ENCODE data around the gene CACNA1D. TPM values are rescaled to one million over a fixed set of nuclear protein-coding genes. Genes with fewer than 3 reads are reported as not detected.

CACNA1D gene
- total RNA-seq, 1 experiment from 2014 or later: not detected

- no peak for DNase-seq
- H3K9me2 ChIP-seq (replicated peaks; ENCODE audit: insufficient read depth, low read length): no peaks in the 10 kb centered on the region
Observed at GRCh38 chr3:53813229-53813628, 318.8 kb downstream of the CACNA1D start.

GRCh38 chr3:53813876-53814275, 319.5 kb downstream of the CACNA1D start:
- no peak overlapping the region for H3K4me3 ChIP-seq (ENCODE audit: low read length)
- H3K27me3 ChIP-seq (ENCODE audit: low read length): no peaks in the 10 kb centered on the region
- no peaks in the 10 kb centered on the region for H3K4me1 ChIP-seq (ENCODE audit: low read length)
- H3K79me2 ChIP-seq (ENCODE audit: low read length): no peaks in the 10 kb centered on the region
- no peak overlapping the region for H3K27ac ChIP-seq (ENCODE audit: low read length)
- H3K9me2 ChIP-seq (replicated peaks; ENCODE audit: insufficient read depth, low read length): no peaks in the 10 kb centered on the region
- no peaks in the 10 kb centered on the region for H3K9me3 ChIP-seq (ENCODE audit: low read length)
- H3K9ac ChIP-seq (ENCODE audit: low read length): no peak overlapping the region
- no peak for DNase-seq
- H2AFZ ChIP-seq (ENCODE audit: low read length): no peak overlapping the region
- no peaks in the 10 kb centered on the region for H4K20me1 ChIP-seq (ENCODE audit: insufficient read depth, low read depth, low read length)
- H3K36me3 ChIP-seq (ENCODE audit: insufficient read depth, low read length): no peaks in the 10 kb centered on the region
- no peak overlapping the region for H3K4me2 ChIP-seq (ENCODE audit: low read depth, low read length, poor library complexity, severe bottlenecking)

More at GRCh38 chr3:53813229-53813628, 318.8 kb downstream of the CACNA1D start:
- H4K20me1 ChIP-seq (ENCODE audit: insufficient read depth, low read depth, low read length): no peaks in the 10 kb centered on the region
- no peak overlapping the region for H3K27ac ChIP-seq (ENCODE audit: low read length)
- H3K27me3 ChIP-seq (ENCODE audit: low read length): no peaks in the 10 kb centered on the region
- no peaks in the 10 kb centered on the region for H3K9me3 ChIP-seq (ENCODE audit: low read length)
- no peak overlapping the region for H3K4me3 ChIP-seq (ENCODE audit: low read length)
- H2AFZ ChIP-seq (ENCODE audit: low read length): no peak overlapping the region
- no peak overlapping the region for H3K9ac ChIP-seq (ENCODE audit: low read length)
- no peaks in the 10 kb centered on the region for H3K79me2 ChIP-seq (ENCODE audit: low read length)
- no peaks in the 10 kb centered on the region for H3K4me1 ChIP-seq (ENCODE audit: low read length)
- H3K36me3 ChIP-seq (ENCODE audit: insufficient read depth, low read length): no peaks in the 10 kb centered on the region
- no peak overlapping the region for H3K4me2 ChIP-seq (ENCODE audit: low read depth, low read length, poor library complexity, severe bottlenecking)

DNA sequence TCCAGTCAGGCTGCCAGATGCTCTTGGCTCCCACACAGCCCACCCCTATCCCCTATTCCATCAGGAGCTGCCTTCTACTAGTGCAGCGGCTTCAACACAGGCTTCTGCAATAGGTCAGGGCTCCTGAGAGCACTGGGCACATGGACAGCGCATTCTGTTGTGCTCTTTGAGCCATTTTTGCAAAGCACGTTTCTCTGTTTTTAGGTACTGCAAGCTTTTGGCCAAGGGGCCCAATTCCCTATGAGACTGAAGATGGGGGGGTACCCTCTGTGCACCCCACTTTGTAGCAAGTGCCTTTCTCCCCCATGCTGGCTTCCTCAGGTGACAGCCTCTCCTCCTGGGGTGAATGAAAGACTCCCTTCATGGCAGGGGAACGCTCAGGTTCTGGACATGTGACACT, 320.7 kb downstream of the CACNA1D start:
- Histone ChIP-seq H3K36me3 (ENCODE audit: insufficient read depth, low read length) (no peaks in the 10 kb centered on the region), H3K9ac (ENCODE audit: low read length) (no peak overlapping the region), H3K4me2 (ENCODE audit: low read depth, low read length, poor library complexity, severe bottlenecking) (no peak overlapping the region), H3K4me3 (ENCODE audit: low read length) (no peak overlapping the region), H3K27me3 (ENCODE audit: low read length) (no peaks in the 10 kb centered on the region), H2AFZ (ENCODE audit: low read length) (no peak overlapping the region), H3K4me1 (ENCODE audit: low read length) (no peaks in the 10 kb centered on the region), H3K9me2 (replicated peaks; ENCODE audit: insufficient read depth, low read length) (no peaks in the 10 kb centered on the region), H3K27ac (ENCODE audit: low read length) (no peak overlapping the region), H3K79me2 (ENCODE audit: low read length) (no peaks in the 10 kb centered on the region), H3K9me3 (ENCODE audit: low read length) (no peaks in the 10 kb centered on the region), H4K20me1 (ENCODE audit: insufficient read depth, low read depth, low read length) (no peaks in the 10 kb centered on the region)
- DNase-seq: no peak

- Histone ChIP-seq H3K4me3 (ENCODE audit: low read length) (no peak overlapping the region), H3K27ac (ENCODE audit: low read length) (no peak overlapping the region), H3K9me3 (ENCODE audit: low read length) (no peaks in the 10 kb centered on the region), H3K36me3 (ENCODE audit: insufficient read depth, low read length) (no peaks in the 10 kb centered on the region), H2AFZ (ENCODE audit: low read length) (no peak overlapping the region), H4K20me1 (ENCODE audit: insufficient read depth, low read depth, low read length) (no peaks in the 10 kb centered on the region), H3K9me2 (replicated peaks; ENCODE audit: insufficient read depth, low read length) (no peaks in the 10 kb centered on the region), H3K27me3 (ENCODE audit: low read length) (no peaks in the 10 kb centered on the region), H3K4me2 (ENCODE audit: low read depth, low read length, poor library complexity, severe bottlenecking) (no peak overlapping the region), H3K4me1 (ENCODE audit: low read length) (no peaks in the 10 kb centered on the region), H3K9ac (ENCODE audit: low read length) (no peak overlapping the region), H3K79me2 (ENCODE audit: low read length) (no peaks in the 10 kb centered on the region)
- no peak for DNase-seq
Observed at GRCh38 chr3:53815651-53816050, 321.2 kb downstream of the CACNA1D start.

- H3K27ac ChIP-seq (ENCODE audit: low read length): no peak overlapping the region
- no peak overlapping the region for H2AFZ ChIP-seq (ENCODE audit: low read length)
- H3K9me3 ChIP-seq (ENCODE audit: low read length): no peaks in the 10 kb centered on the region
- no peak overlapping the region for H3K4me2 ChIP-seq (ENCODE audit: low read depth, low read length, poor library complexity, severe bottlenecking)
- H3K36me3 ChIP-seq (ENCODE audit: insufficient read depth, low read length): no peaks in the 10 kb centered on the region
- no peaks in the 10 kb centered on the region for H3K4me1 ChIP-seq (ENCODE audit: low read length)
- DNase-seq: no peak
- H4K20me1 ChIP-seq (ENCODE audit: insufficient read depth, low read depth, low read length): no peaks in the 10 kb centered on the region
- H3K4me3 ChIP-seq (ENCODE audit: low read length): no peak overlapping the region
- no peaks in the 10 kb centered on the region for H3K27me3 ChIP-seq (ENCODE audit: low read length)
- no peaks in the 10 kb centered on the region for H3K79me2 ChIP-seq (ENCODE audit: low read length)
- H3K9ac ChIP-seq (ENCODE audit: low read length): no peak overlapping the region
- H3K9me2 ChIP-seq (replicated peaks; ENCODE audit: insufficient read depth, low read length): no peaks in the 10 kb centered on the region
Observed at GRCh38 chr3:53816425-53816824, 322.0 kb downstream of the CACNA1D start.

GRCh38 chr3:53817211-53817610, 322.8 kb downstream of the CACNA1D start:
- DNase-seq: no peak
- Histone ChIP-seq H3K79me2 (ENCODE audit: low read length) (no peaks in the 10 kb centered on the region), H3K27ac (ENCODE audit: low read length) (no peak overlapping the region), H3K36me3 (ENCODE audit: insufficient read depth, low read length) (no peaks in the 10 kb centered on the region), H3K9me3 (ENCODE audit: low read length) (no peaks in the 10 kb centered on the region), H3K9me2 (replicated peaks; ENCODE audit: insufficient read depth, low read length) (no peaks in the 10 kb centered on the region), H3K27me3 (ENCODE audit: low read length) (no peaks in the 10 kb centered on the region), H3K4me2 (ENCODE audit: low read depth, low read length, poor library complexity, severe bottlenecking) (no peak overlapping the region), H3K9ac (ENCODE audit: low read length) (no peak overlapping the region), H4K20me1 (ENCODE audit: insufficient read depth, low read depth, low read length) (no peaks in the 10 kb centered on the region), H3K4me3 (ENCODE audit: low read length) (no peak overlapping the region), H2AFZ (ENCODE audit: low read length) (no peak overlapping the region), H3K4me1 (ENCODE audit: low read length) (no peaks in the 10 kb centered on the region)

DNA sequence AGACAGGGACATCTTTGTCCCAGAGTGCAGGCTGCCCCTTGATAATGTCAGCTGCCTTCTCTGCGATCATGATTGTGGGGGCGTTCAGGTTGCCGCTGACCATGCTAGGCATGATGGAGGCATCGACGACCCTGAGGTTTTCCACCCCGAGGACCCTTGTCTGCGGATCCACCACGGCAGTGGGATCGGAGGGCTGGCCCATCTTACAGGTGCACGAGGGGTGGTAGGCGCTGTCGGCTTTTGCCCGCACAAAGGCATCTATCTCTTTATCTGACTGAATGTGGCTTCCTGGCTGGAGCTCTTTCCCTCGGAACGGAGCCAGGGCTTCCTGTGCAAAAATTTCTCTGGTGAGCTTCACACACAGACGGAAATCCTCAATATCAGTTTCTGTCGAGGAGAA, 323.4 kb downstream of the CACNA1D start:
- Histone ChIP-seq H3K4me2 (ENCODE audit: low read depth, low read length, poor library complexity, severe bottlenecking) (no peak overlapping the region), H3K4me1 (ENCODE audit: low read length) (no peaks in the 10 kb centered on the region), H3K9me2 (replicated peaks; ENCODE audit: insufficient read depth, low read length) (no peaks in the 10 kb centered on the region), H3K79me2 (ENCODE audit: low read length) (no peaks in the 10 kb centered on the region), H3K27ac (ENCODE audit: low read length) (no peak overlapping the region), H3K9ac (ENCODE audit: low read length) (no peak overlapping the region), H3K4me3 (ENCODE audit: low read length) (no peak overlapping the region), H3K27me3 (ENCODE audit: low read length) (no peaks in the 10 kb centered on the region), H2AFZ (ENCODE audit: low read length) (no peak overlapping the region), H4K20me1 (ENCODE audit: insufficient read depth, low read depth, low read length) (no peaks in the 10 kb centered on the region), H3K36me3 (ENCODE audit: insufficient read depth, low read length) (no peaks in the 10 kb centered on the region), H3K9me3 (ENCODE audit: low read length) (no peaks in the 10 kb centered on the region)
- DNase-seq: no peak

DNA sequence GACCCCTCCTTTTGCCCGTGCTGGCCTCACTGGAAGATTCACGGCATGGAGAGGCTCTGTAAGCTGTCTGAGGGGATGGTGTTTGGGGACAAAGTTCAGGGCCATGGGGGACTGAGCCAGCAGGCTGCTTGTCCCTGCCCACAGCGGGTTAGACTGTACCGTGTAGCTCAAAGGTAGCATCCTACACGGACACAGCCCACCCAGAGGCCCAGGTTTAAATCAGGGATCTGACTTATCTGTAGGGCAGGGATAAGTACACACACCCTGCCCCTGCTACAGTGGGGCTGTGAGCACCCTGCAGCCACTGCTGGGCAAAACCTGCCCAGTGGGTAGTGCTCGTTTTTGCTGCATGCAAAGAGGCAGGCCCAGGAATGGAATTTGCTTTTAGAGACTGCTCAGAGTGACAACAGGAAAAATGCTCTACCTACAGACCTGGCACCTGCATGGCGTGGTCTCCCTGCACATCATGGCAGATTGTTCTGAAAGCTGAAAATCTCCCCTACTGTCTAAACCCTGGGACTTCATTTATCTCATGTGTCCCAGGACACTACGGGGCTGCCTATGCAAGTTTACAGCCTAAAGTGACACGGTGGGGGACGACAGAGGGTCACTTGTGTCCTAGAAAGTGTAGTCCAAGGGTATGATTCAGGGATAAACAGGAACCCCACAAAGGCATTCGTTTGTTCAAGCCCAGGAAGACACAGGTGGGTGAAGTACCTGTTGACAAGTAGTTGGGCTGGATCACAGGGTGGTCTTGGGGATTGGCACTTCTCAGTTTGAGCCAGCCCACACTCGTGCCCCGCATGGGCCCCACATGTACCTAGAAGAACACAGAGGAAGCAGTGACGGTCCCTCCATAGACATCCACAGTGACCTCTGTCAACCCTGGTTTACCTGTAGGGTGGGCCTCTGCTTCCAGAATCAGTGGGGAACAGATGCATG, 324.1 kb downstream of the CACNA1D start:
- H4K20me1 ChIP-seq (ENCODE audit: insufficient read depth, low read depth, low read length): no peaks in the 10 kb centered on the region
- H3K9me2 ChIP-seq (replicated peaks; ENCODE audit: insufficient read depth, low read length): no peaks in the 10 kb centered on the region
- H3K27me3 ChIP-seq (ENCODE audit: low read length): no peaks in the 10 kb centered on the region
- DNase-seq: no peak
- no peak overlapping the region for H3K4me2 ChIP-seq (ENCODE audit: low read depth, low read length, poor library complexity, severe bottlenecking)
- no peak overlapping the region for H3K4me3 ChIP-seq (ENCODE audit: low read length)
- H3K27ac ChIP-seq (ENCODE audit: low read length): no peak overlapping the region
- H3K9me3 ChIP-seq (ENCODE audit: low read length): no peaks in the 10 kb centered on the region
- no peaks in the 10 kb centered on the region for H3K4me1 ChIP-seq (ENCODE audit: low read length)
- H3K79me2 ChIP-seq (ENCODE audit: low read length): no peaks in the 10 kb centered on the region
- H2AFZ ChIP-seq (ENCODE audit: low read length): no peak overlapping the region
- no peak overlapping the region for H3K9ac ChIP-seq (ENCODE audit: low read length)
- H3K36me3 ChIP-seq (ENCODE audit: insufficient read depth, low read length): no peaks in the 10 kb centered on the region

Measured in Karpas-422 (cell line).